GM12873 (cell line): ENCODE measurements around the gene NLN.

Experiments used
- TF ChIP-seq, protein P1 (sequence below): IDR thresholded peaks from 2 replicates; pipeline ENCODE4 v1.5.1; 2012; ENCODE audit warnings: low read depth, mild to moderate bottlenecking, moderate library complexity, low read length, control low read depth; ENCODE audit not compliant: insufficient read depth; ENCODE audit errors: missing control alignments

NLN gene

GRCh38 chr5:65753189-65753588 is 31.2 kb downstream of the NLN start:
- TF ChIP-seq, protein P1, sequence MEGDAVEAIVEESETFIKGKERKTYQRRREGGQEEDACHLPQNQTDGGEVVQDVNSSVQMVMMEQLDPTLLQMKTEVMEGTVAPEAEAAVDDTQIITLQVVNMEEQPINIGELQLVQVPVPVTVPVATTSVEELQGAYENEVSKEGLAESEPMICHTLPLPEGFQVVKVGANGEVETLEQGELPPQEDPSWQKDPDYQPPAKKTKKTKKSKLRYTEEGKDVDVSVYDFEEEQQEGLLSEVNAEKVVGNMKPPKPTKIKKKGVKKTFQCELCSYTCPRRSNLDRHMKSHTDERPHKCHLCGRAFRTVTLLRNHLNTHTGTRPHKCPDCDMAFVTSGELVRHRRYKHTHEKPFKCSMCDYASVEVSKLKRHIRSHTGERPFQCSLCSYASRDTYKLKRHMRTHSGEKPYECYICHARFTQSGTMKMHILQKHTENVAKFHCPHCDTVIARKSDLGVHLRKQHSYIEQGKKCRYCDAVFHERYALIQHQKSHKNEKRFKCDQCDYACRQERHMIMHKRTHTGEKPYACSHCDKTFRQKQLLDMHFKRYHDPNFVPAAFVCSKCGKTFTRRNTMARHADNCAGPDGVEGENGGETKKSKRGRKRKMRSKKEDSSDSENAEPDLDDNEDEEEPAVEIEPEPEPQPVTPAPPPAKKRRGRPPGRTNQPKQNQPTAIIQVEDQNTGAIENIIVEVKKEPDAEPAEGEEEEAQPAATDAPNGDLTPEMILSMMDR, result no peak

GRCh38 chr5:65758546-65759144 is 36.6 kb downstream of the NLN start:
- TF ChIP-seq, protein P1, result no peak

DNA sequence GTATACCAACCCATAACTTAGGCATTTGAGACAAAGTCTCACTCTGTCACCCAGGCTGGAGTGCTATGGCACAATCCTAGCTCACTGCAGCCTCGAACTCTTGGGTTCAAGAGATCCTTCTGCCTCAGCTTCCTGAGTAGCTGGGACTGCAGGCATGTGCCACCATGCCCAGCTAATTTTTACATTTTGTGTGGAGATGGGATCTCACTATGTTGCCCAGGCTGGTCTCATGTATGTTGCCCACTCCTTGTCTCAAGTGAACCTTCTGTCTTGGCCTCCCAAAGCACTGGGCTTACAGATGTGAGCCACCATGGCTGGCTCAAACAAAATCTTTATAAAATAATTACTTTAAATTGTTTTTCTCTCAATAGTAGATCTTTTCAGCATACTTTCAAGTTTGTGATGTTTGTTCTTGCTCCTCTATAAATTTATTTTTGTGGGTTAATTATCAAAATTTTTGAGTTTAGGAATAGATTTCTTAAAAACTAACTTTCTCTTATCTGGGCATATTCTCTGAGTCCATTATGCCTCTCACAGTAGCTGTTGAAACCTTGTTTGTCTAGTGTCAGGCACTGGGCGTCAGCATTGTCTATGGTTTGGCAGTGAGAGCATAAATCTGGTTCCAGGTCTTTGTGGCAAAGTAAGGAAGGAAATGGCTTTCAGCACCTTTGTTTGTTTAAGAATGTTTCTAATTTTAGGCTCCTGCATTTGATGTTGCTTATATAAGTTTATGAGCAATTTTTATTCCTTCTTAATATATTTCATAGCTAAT is 38.7 kb downstream of the NLN start:
- TF ChIP-seq, protein P1, result peak; percentile 52

DNA sequence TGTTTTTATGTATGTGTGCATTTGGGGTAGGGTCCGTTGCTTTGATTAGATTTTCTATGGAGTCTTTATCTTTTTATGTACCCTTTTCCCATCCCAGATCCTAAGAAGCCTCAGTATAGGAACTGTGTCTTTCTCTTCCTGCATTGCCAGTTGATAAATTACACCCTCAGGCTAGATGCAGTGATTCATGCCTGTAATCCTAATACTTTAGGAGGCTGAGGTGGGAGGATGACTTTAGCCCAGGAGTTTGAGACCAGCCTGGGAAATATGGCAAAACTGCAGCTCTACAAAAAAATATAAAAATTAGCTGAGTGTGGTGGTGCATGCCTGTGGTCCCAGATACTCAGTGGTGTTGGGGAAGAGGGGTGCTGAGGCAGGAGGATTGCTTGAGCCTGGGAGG is 40.2 kb downstream of the NLN start:
- TF ChIP-seq, protein P1, result no peak

GRCh38 chr5:65765582-65765981 is 43.6 kb downstream of the NLN start:
- TF ChIP-seq, protein P1, result no peak

GRCh38 chr5:65766175-65766574 is 44.2 kb downstream of the NLN start:
- TF ChIP-seq, protein P1, result no peak

GRCh38 chr5:65766781-65767180 is 44.8 kb downstream of the NLN start:
- TF ChIP-seq, protein P1, result no peak
